Stimulated activated CD4-positive, alpha-beta T cell treated with anti-CD3 and anti-CD28 coated beads, Interleukin-1b, Interleukin-23, amount 100 ng/mL, for 4 hours (primary cell): ENCODE measurements around the gene MYPN.
A peak's percentile ranks its signal among the peaks of the same experiment; 100 is the strongest.
"Not testable (repeated sequence)": the region's sequence is repeated elsewhere in the genome, so short reads cannot be mapped to it uniquely, and the experiment has no call there.

ENCODE experiments used
- DNase-seq, 2 donors: peaks; one replicate each; pipeline ENCODE4 v3.0.0-alpha.2; 2020; ENCODE audit warnings: low read depth in 2 of 2

MYPN gene, protein sequence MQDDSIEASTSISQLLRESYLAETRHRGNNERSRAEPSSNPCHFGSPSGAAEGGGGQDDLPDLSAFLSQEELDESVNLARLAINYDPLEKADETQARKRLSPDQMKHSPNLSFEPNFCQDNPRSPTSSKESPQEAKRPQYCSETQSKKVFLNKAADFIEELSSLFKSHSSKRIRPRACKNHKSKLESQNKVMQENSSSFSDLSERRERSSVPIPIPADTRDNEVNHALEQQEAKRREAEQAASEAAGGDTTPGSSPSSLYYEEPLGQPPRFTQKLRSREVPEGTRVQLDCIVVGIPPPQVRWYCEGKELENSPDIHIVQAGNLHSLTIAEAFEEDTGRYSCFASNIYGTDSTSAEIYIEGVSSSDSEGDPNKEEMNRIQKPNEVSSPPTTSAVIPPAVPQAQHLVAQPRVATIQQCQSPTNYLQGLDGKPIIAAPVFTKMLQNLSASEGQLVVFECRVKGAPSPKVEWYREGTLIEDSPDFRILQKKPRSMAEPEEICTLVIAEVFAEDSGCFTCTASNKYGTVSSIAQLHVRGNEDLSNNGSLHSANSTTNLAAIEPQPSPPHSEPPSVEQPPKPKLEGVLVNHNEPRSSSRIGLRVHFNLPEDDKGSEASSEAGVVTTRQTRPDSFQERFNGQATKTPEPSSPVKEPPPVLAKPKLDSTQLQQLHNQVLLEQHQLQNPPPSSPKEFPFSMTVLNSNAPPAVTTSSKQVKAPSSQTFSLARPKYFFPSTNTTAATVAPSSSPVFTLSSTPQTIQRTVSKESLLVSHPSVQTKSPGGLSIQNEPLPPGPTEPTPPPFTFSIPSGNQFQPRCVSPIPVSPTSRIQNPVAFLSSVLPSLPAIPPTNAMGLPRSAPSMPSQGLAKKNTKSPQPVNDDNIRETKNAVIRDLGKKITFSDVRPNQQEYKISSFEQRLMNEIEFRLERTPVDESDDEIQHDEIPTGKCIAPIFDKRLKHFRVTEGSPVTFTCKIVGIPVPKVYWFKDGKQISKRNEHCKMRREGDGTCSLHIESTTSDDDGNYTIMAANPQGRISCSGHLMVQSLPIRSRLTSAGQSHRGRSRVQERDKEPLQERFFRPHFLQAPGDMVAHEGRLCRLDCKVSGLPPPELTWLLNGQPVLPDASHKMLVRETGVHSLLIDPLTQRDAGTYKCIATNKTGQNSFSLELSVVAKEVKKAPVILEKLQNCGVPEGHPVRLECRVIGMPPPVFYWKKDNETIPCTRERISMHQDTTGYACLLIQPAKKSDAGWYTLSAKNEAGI (N-terminal part only)

DNA sequence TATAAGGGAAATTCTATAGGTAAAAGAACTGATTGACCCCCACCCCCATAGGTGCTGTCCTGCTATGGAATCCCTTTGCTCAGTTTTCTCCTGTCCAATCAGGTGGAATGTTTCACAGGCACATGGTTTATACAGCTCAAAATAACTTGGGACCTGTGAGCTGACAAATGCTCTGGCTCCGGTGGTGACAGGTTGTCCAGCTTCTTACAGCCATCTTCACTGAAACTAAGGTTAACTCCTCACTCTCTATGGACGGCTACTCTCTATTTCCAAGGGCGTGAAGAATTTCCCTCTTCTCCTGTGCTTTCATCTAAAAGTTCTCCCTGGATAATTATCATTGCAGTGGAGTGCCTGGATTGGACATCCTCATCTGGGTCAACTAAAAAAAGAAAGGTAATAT, at the start of gene MYPN:
Gene MYPN, plus strand, starts transcription at position 158 of the 400 bp plus-strand sequence. CDS start 11,951 bp downstream, outside the sequence.
- no peak for DNase-seq

DNA sequence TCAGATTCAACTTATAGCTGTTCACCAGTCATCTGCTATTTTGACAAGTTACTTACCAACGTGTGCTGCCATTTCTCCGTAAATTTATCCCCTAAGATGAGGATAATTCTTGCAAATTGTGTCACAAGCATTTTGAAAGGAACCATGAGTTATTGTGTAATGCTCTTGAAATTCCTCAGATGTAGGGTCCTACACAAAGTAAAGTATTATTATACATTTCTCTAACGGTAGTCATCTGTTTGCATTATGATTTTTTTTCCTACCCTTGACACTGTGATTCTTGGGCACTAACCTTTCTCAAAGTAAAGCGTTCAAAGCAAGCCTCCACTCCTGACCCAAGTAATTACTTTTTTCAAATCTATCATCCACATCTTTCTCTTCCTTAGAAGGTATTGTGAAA, 42.3 kb upstream of the MYPN start:
- DNase-seq: no peak

DNA sequence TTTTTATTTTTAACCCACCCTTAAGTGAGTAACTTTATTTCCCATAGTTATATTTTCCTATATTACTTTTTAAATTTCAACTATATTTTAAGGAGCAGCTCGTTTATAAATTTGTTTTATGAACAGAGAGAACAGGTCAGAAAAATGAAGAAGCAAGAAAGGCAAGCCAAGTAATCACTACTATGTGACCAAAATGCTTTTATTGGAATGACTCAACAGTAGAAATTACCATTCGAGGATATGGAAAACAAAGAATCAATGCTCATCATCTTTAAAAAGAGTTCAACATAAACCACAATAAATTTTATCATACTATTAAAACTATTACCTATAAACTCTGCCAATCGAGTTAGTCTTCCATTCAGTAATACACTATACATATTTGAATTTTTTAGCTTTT, 41.8 kb upstream of the MYPN start:
- DNase-seq: no peak

- DNase-seq: no peak
These were observed 35.7 kb upstream of the MYPN start for GRCh38 chr10:68073631-68074030.

DNA sequence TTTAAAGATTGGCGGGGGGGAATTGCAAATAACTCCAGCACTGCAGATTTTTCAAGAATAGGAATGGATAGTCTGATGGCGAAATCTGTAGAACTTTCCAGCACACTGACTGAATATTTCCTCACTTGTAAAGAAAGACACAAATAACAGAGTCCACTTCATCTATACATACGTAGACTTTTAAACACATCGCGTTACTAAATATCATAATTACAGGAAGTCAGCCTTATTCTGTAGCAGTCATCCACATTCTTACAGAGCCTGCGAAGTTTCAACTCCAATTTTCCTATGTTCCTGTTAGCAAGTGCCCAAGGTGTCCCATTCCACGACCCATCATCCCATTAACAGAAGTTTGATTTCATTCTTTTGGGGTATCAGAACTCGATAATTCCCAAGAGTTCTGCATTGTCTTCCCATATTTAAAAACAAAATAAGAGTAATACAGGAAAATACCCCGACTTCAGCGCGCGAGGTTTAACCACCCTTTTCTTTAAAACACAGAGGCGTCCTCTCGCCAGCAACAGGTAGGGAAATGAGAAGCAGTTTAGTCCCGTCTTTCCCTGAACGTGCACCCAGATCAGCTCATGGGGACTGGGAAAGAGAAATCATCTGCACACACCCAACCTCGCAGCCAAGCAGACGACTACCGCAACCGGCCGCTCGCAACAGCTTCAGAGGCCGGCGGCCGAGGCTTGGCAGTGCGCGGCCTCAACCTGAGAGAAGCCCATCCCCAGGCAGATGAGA, 35.1 kb upstream of the MYPN start:
- DNase-seq: peak in 1 of 2 donors; percentile 5

DNA sequence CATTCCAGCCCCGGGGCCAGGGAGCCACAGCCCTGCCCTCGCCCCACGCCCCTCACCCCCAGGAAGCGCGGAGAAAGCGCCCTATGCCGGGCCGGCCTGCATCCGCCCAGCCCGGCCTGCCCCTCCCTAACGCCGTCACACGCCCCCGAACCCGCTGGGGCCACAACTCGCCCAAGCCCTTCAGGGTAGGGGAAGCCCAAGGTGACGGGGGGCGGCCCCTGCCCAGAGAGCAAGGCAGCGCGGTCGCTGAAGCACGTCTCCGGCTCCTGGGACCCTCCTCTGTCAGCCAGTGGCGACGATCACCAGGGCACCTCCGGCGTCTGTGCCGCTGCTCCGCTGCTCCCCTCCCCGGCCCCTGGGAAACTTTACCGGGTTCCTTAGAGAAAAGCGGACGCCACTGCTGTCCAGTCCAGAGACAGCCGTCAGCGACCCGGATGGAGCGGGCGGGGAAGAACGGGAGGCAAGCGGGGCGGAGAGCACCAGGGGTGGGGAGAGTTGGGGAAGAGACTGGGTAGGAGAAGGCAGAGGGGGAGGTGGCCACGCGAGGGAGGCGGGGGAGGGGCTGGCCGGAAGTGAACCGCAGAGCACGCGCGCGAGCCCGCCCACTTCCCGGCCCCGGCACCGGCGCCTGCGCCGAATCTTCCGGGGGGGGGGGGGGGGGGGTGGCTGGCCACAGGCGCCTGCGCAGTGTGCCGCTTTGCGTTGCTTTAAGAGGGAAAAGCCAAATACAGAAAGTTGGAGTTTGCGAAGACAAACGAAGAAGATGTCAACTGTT, 34.3 kb upstream of the MYPN start, which contains the start of gene HERC4:
Gene HERC4, minus strand, starts transcription at position 509 of the 775 bp plus-strand sequence. CDS start 2,175 bp downstream, outside the sequence.
- DNase-seq: peak; percentile 85 to 89

DNA sequence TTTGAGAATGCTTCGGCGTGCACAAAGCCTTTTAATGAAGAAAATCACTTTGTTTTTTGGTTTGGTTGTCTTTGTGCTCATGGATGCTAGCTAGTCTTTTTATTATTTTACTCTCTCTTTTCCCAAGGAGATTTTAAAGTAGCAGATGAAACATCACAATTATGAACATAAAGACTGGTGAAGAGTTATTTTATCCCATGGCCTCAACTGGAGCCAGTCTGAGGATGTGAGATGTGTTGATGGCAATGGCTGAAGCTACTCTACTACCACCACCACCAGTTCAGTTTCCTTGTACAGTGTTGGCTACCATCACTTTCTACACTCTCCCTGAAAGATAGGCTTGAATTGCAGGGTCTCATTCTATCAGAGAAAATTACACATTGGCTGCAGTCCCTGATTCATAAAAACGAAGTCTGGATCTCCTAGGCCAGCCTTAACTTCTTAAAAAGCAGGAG, 33.7 kb upstream of the MYPN start:
- no peak for DNase-seq

DNA sequence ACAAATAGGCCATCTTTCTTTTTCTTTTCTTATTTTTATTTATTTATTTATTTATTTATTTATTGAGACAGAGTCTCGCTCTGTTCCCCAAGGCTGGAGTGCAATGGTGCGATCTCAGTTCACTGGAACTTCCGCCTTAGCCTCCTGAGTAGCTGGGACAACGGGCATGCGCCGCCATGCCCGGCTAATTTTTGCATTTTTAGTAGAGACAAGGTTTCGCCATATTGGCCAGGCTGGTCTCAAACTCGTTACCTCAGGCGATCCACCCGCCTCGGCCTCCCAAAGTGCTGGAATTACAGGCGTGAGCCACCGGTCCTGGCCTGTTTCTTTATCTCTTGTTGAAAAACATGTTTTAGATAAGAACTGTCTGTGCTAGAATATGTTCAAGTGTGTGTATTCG, 33.2 kb upstream of the MYPN start:
- DNase-seq: not testable (repeated sequence)

GRCh38 chr10:68077026-68077425, 32.3 kb upstream of the MYPN start:
- DNase-seq: no peak

GRCh38 chr10:68079434-68079833, 29.9 kb upstream of the MYPN start:
- DNase-seq: no peak

GRCh38 chr10:68080853-68081431, 28.3 kb upstream of the MYPN start:
- no peak for DNase-seq

DNA sequence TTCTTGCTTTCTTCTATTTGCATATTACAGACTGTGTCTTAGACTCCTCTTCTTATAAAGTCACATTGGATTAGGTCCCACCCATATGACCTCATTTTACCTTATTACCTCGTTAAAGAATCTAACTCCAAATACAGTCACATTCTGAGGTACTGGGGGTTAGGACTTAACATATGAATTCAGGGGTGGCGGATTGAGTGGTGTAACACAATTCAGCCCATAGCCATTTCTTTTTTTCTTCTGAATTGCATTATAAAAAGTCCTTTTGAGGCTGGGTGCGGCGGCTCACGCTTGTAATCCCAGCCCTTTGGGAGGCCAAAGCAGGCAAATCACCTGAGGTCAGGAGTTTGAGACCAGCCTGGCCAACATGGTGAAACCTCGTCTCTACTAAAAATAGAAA, 27.4 kb upstream of the MYPN start:
- DNase-seq: no peak

DNA sequence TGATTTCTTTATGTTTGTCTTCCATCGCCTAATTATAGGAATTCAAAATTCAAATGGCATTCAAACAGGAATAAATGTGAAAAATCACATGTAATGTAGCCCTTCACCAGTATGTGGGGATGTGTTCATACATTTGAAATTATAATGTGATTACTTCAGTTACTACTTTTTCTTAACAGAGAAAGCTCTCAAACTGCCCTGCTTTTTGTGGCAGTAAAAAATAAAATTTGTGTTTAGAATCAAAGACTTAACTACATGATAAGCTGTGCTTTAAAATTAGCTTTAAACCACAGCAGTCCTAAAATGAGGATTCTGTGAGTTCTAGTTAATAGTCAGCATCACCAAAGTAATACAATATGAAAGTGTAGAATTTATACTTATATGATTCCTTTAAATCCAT, 26.4 kb upstream of the MYPN start:
- no peak for DNase-seq

GRCh38 chr10:68083953-68084352, 25.3 kb upstream of the MYPN start:
- no peak for DNase-seq

DNA sequence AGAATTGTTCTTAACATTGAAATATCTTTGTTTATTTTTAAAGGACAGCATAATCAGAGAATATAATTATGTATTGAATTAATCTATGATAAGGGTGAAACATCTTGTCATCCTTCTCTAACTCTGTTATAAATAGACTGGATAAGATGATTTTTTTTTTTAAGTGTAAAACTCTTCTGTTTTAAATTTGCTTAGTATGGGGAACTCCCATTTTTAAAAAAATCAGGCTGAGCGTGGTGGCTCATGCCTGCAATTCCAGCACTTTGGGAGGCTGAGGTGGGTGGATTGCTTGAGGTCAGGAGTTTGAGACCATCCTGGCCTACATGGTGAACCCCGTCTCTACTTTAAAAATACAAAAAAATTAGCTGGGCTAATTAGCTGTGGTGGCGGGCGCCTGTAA, 24.8 kb upstream of the MYPN start:
- DNase-seq: no peak

DNA sequence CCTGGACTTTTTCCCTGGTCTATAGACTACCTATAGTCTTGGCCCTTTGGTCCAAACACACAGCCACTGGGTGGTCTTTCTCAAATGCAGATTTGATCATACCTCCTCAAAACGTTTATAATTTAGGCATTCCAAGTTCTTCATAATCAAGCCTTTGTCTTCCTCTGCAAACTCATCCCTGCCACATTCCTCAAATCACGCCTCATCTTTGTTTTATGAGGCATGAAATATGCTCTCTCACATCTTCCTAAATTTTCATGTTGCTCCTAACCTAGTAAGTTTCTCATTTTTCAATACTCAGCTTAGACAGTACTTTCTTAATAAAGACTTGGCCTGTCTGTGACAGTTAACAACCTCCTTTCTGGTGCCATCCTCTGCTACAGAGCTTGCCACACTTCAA, 23.3 kb upstream of the MYPN start:
- DNase-seq: no peak

DNA sequence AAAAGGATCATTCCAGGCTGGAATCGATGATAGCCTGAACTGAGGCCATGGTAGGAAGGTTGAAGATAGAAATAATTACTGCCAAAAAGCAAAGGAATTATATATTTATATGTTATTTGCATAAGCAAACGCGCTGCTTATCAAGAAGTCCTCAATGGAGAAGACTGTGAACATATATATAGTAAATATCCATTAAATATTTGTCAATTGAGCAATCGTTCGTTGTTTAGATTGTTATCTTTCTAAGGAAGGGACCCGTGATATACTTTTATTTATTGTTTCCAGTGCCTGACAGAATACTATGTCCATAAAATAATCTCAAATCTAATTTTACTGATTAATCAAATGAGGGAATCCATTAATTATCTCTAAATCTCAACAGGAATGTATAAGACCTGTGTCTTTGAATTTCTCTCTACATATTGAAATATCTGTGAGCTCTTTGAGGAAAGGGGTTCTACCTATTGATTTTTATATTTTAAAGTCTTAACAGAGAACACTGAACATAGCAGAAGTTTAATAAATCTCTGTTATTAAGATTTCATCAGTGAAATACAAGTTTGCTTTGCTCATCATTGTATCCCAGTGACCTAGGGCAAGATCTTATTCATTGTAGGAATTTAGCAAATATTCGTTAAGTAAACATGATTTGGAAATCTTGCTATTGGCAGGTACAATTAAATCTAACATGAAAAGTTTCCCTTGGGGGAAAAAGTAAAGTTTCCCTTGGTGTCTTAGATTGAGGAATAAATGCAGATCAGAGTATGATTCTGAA, 22.2 kb upstream of the MYPN start:
- DNase-seq: no peak

GRCh38 chr10:68087685-68088401, 21.4 kb upstream of the MYPN start:
- no peak for DNase-seq
